ENCODE results near the gene CASP2.
A peak's percentile ranks its signal among the peaks of the same experiment; 100 is the strongest.
"Not testable (repeated sequence)": the region's sequence is repeated elsewhere in the genome, so short reads cannot be mapped to it uniquely, and the experiment has no call there.

The CASP2 gene

DNA sequence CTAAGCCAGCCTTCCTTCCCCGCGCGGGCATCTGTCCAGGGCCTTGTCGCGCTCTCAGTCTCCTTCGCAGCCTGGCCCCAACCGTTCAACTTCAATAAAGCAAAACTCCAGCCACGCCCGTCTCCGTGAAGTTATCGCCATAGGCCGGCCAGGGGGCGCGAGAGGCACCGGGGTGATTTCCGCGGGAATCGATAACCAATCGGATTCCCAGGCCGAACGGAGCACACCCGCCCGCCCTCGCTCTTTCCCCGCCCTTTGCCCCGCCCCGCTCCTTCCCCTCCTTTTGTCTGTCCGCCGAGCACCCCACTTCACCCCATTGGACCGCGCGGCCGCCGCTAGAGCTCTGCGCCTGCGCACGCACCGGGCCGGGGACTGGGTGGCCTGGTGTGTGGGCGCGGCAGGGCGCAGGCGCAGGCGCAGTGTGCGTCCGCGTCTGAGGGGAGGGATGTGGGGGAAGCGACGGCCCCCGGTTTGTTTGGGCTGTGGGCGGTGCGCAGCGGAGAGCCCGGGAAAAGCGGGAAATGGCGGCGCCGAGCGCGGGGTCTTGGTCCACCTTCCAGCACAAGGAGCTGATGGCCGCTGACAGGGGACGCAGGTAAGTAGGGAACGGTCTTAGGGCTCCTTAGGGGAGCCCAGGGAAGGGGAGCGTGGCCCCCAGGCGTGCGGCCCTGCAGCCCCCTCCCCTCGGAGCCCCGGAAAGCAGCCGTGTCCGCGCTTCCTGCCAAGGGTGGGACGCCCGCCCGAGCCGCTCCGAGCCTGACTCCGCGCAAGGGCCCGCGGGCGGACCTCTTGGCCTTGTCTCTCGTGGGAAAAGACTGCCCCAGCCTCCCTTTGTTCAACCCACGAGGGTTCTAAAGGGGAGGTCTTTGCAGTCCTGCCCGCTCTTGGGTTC is at the start of gene CASP2:
TSS of gene CASP2 (plus strand) at position 417 of the 892 bp plus-strand sequence. CDS start at position 522, 105 bp downstream.
- peak; percentile 98 for DNase-seq (ENCODE audit: low spot score)

DNA sequence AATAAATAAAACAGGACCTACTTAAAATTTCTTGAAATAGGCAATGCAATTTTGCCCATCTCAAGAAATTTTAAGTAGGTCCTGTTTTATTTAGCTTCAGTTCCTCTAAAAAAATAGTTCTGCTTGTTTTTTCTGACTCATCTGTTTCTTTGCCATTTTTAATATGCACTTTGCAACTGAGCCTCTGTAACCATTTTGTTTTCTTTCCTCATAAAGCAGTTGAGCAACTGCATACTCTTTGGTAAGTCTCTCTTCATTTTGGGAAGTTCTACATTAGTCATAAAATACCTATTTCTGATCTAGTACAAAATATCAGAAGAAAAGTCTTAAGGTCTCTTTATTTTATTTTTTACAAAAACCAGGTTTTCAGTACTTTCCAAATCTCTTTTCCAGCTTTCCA is 48.3 kb upstream of the CASP2 start:
- DNase-seq (ENCODE audit: low spot score): no peak

DNA sequence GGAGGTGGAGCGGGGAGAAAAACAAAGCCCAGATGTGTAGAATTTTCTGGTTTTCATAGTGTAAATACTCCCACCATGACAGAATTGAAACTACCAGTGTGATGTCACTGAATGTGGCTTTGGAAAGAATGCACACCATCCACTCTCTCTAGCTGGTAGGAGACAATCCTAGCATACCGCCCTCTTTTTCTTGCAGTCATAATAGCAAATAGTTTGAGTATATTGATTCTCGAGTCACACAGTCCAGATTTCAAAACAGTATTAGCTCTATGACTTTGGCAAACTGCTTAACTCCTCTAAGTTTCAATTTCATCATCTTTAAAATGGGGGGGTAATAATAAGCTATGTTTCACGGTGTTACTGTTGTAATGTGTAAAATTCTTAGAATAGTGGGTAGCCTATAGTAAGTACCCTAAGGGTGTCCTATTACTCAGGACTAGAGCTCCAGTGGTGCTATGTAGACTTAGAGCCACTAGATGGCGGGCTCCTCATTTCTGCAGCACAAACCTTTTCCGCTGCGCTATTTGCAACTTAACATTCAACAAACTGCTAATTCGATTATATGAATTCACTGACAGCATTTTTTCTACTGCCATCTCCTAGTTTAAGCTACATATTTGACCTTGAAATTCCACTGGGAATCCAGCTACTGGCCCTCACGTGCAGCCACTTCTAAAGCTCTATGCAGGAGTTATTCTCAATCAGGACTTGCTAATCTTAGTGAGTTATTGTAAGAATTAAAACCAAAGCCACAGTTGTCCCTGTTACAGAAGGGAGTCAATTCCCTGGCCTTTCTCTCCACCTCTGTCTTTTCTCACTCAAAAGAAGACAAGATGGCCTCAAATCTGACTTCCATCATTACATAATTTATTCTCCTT is 47.6 kb upstream of the CASP2 start:
- DNase-seq (ENCODE audit: low spot score): peak; percentile 13

DNA sequence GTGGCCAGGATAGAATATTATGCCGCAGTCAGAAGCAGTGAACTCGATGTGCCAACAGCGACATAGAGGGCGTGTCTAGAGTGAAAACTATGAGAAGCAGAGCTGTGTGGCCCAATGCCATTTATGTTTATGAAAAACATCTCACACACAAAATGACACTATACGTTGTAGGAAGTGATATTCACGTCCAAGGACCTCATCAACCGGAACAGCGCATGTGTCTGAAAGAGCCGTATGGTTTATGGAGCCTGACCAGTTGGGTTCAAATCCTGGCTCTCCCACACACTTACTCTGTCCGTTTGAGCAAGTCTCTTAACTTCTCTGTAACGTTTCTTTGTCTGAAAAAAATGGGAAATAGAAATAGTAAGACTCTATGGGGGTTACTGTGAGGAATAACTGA is 45.8 kb upstream of the CASP2 start:
- no peak for DNase-seq (ENCODE audit: low spot score)

DNA sequence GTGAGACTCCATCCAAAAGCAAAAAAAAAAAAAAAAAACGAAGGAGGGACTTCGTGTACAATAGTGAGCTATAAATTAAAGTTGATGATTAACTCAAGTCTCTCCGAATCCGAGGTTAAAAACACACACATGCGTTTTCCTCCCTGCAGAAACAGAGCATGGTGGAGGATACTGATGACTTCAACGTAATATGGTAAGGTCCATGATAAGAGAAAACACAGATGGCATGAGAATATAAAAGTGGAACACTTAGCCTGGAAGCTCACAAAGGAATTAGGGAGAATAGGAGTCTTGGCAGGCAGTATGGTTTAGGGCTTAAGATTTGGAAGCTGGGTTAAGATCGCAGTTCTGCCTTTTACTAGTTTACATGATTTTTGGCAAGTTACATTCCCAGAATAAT is 45.0 kb upstream of the CASP2 start:
- no peak for DNase-seq (ENCODE audit: low spot score)

DNA sequence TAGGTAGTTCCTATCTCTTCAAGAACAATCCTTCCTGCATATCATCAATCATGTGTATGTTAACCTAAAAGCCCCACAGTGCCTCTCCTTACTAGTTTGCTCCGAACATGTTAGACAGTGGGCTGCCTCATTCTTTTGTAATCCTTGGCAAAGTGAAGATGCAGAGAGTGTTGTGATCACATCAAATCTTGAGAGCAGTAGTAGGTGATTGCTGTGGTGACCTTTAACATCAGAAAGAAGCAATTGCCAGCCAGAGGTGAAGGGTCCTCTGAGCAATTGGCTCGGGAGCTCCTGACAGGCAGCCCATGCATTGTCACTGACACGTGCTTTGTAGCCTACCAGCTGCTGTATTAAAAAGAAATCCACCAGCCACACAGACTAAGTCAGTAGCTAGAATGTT is 44.5 kb upstream of the CASP2 start:
- DNase-seq (ENCODE audit: low spot score): no peak

DNA sequence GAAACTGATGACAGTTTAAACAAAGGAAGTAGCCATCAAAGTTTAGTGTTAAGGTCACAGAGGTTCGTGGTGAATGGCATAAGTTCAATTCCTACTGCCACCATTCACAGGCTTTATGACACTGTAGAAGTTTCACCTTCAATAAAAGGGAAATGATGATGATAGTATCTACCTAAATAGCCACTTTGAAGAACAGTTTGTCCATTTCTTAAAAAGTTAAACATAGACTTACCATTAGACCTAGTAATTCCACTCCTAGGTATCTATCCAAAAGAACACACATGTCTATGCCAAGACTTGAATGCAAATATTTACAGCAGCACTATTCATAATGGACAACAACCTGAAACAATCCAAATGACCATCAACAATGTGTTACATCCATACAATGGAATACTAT is 43.8 kb upstream of the CASP2 start:
- no peak for DNase-seq (ENCODE audit: low spot score)

DNA sequence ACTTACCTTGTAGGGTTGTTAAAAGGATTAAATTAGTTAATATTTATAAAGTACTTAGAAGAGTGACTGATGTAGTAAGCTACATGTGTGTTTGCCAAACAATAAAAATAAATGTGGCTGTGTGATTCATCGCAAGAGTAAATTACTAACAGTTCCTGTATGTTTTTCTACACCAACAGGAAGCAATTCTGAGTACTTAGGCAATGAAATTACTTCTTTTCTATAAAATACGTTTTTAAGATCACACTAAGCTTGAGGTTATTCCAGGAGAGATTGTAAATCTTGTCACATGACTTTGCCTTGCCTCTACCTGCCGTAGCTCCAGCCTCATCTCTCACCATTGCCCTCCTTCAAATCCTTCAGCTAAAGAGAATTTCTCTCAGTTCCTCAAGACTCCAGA is 43.0 kb upstream of the CASP2 start:
- DNase-seq (ENCODE audit: low spot score): no peak

DNA sequence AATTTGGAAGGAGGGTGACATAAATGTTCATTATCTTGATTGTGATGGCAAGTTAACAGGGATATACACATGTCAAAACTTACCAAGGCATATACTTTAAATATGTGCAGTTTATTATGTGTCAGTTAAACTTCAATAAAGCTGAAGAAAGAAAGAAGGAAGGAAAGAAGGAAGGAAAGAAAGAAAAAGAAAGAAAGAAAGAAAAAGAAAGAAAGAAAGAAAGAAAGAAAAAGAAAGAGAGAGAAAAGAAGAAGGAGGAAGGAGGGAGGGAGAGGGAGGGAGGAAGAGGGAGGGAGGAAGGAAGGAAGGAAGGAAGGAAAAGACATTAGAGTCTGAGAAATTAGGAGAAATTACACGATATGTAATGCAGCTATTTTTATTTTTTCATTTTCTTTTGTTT is 40.8 kb upstream of the CASP2 start:
- DNase-seq (ENCODE audit: low spot score): no peak

DNA sequence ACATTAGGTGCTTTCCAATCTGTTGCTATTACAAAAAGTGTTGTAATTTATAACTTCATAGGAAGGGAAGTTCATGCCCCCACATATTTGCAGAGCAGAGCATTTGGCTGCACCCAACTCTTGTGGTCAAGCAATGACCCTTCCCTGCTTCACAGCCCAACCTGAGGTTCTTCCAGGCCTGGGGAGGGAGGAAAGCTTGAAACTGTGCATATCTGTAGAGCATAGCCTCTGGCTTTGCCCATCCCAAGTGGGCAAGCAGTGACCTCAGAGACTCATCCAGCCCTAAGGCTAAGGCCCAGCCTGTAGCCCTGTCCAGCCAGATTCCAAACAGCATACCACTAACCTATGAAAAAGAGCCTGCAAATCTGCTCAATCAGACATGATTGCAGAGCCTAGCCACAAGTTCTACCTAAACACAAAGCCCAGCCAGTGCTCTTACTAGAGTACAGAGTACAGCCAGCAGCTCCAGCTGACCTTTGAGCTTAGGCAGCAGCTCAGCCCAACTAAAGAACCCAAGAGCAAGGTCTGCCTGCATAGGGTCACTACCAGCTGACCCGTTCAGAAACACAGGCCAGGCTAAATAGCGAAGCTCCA is 39.3 kb upstream of the CASP2 start:
- DNase-seq (ENCODE audit: low spot score): peak; percentile 46

DNA sequence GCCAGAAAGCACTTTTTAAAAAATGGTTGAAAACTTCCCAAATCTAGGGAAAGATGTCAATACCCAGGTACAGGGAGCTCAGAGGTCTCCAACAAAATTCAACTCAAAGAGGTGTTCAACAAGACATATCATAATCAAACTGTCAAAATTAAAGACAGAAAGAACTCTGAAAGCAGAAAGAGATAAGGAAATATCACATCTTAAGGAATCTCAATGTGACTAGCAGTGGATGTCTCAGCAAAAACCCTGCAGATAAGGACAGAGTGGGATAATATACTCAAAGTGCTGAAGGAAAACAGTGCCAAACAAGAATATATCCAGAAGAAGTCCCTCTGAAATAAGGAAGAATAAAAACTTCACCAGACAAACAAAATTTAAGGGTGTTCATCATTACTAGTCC is 38.0 kb upstream of the CASP2 start:
- DNase-seq (ENCODE audit: low spot score): no peak

DNA sequence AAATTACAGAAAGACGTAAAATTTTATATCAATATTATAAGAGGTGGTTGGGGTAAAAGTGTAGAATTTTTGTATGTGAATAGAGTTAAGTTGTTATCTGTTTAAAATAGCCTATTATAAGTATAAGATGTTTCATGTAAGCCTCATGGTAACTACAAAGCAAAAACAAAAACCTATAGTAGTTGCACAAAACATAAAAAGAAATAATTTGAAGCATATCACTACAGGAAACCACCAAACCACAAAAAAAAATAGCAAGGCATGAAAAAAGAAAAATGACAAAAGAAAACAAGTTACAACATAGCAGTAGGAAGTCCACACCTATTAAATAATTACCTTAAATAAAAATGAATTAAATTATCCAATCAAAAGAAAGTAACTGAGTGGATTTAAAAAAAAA is 37.3 kb upstream of the CASP2 start:
- DNase-seq (ENCODE audit: low spot score): no peak

DNA sequence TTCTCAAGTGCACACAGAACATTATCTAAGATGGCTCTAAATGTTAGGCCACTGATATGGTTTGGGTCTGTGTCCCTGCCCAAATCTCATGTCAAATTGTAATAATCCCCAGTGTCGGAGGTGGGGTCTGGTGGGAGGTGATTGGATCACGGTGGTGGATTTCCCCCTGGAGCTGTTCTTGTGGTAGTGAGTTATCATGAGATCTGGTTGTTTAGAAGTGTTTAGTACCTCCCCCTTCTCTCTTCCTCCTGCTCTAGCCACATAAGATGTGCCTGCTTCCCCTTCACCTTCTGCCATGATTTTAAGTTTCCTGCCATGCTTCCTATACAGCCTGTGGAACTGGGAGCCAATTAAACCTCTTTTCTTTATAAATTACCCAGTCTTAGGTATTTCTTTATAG is 36.1 kb upstream of the CASP2 start:
- DNase-seq (ENCODE audit: low spot score): no peak

DNA sequence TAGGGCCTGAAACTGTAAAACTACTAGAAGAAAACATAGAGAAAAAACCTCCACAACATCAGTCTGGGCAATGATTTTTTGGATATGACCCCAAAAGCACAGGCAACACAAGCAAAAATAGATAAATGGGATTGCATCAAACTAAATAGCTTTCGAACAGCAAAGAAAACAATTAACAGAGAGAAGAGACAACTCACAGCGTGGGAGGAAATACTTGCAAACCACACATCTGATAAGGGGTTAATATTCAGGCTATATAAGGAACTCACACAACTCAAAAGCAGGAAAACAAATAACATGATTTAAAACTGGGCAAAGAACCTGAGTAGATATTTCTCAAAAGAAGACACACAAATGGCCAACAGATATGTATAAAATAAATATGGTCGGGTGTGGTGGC is 32.6 kb upstream of the CASP2 start:
- DNase-seq (ENCODE audit: low spot score): no peak

DNA sequence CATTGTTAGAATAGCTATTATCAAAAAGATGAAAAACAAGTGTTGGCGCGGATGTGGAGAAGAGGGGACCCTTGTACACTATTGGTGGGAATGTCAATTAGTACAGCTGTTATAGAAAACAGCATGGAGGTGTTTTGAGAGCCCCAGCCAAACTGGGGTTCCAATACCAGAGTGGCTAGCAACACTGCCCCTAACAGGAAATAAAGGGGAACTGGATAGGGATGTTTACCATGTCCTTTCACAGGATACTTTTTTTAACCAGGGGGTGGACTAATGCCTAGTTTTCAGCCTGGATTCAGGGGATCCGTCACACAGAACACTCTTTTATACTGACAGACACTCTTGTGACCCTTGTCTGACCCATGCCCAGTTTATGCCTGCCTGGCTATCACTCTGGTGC is 31.8 kb upstream of the CASP2 start:
- no peak for DNase-seq (ENCODE audit: low spot score)

DNA sequence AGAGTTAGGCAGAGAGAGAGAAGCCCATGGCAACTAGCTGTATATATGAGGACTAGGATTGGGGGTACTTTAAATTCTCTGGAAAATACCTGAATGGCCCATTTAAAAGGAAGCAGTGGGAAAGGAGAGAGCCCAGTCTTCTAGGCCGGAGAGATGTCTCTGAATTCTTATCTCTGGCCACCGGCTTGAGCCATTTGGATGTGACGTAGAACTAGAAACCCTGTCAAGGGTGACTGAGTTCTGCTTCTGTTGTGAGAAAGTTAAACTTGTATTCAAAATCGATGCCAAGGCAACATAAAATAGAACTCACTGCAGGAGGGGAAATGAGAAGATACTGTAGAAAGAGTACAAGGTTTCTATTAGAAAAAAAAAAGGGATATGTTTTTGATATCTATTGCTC is 31.2 kb upstream of the CASP2 start:
- DNase-seq (ENCODE audit: low spot score): no peak

DNA sequence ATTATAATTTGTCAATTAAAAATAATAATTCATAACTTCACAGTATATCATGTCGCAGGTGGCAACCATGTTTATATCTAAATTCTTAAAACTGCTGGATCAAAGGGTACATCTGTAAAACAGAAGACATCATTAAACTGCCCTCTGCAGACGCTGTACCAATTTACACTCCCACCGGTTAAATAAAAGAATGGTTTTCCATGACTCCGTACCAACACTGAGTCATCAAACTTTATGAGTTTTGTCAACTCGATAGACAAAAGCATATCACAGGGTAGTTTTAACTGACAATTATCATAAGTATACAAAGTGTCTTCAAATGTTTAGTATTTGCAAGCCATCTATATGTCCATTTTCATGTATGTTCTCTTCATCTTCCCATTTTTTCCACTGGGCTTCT is 30.6 kb upstream of the CASP2 start:
- DNase-seq (ENCODE audit: low spot score): no peak

DNA sequence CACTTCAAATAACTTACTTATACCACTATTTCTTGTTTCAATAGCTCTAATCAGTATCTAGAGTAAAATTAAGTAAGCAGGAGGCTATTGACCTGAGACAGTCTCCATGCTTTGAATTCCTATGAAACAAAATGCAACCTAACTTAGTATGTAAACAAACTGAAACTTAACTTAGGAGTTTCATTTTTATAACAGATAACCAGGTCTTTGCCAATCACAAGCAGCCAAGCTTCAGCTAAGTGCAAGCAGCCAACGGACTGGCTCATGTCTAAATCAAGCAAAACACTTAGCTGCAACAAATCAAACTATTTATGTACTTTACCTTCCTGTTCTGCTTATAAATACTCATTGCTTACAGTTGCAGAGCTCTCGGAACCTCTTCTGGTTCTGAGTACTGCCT is 29.3 kb upstream of the CASP2 start:
- DNase-seq (ENCODE audit: low spot score): no peak

DNA sequence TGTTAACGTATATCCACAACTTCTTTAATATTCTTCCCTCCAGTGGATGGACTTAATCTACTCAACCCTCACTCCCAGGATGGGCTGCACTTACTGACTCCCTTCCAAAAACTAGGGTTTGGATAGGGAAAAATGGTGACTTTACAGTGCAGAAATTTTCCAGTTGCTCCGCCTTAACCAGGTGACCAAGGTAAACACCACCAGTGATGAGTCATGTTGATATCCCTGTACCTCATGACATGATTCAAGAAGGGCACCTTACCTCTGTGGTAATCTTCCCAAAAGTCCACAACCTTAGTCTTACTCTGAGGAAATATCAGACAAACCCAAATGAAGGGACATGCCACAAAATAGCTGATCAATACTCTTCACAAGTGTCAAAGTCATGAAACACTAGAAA is 28.4 kb upstream of the CASP2 start:
- no peak for DNase-seq (ENCODE audit: low spot score)

DNA sequence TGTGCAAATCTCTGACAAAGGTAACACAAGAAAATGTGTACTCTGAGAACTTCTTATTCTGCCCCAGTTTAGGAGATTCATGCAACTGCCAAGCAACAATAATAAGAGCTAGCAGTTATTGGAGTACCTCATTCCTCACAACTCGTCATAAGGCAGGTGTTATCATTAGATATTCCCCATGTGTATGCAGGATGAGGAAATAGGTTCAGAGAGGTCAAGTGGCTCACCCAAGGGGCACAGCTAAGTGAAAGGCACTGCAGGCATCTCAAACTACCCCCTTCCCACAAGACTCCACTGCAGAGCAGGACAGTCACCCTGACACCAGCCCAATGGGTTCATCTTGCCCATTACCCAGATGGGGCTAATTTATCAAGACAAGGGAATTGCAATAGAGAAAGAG is 26.2 kb upstream of the CASP2 start:
- no peak for DNase-seq (ENCODE audit: low spot score)

DNA sequence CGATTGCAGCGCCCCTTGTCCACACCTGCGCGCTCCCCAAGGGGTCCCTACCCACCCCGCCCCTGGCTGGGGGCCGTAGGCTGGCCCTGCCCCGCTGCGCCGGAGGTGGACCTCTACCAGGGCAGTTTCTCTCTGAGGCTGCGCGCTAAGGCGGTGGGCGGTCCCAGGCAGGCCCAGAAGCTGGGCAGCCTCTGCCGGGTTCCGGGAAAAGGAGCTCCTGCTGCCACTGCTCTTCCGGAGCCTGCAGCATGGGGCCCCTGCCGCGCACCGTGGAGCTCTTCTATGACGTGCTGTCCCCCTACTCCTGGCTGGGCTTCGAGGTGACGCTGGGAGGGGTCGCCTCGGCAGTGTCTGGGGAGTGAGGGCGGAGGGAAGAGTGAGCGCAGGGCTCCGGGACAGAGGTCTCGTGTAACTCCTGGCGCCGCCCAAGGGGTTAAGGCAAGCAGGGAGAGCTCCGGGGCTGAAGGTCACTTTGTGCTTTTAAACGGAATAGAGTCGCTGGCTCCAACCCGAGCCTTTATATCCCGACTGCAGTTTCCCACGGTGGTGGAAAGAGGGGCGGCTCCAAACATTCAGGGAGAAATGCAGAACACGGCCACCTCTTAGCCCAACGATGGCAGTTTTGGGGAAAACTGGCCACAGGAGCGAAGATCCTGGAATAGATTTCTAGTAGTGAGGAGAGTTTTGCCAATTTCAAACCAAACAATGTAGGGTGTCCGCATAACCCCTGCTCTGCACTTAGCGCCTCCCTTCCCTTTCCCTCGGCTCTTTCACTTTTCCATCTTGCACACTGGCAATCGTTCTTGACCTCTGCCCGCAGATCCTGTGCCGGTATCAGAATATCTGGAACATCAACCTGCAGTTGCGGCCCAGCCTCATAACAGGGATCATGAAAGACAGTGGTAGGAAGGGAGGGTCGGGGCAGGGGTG is 24.6 kb upstream of the CASP2 start, which contains the start of gene GSTK1:
TSS of gene GSTK1 (plus strand) at position 176 of the 930 bp plus-strand sequence. CDS start at position 249, 73 bp downstream.
- peak; percentile 63 for DNase-seq (ENCODE audit: low spot score)

DNA sequence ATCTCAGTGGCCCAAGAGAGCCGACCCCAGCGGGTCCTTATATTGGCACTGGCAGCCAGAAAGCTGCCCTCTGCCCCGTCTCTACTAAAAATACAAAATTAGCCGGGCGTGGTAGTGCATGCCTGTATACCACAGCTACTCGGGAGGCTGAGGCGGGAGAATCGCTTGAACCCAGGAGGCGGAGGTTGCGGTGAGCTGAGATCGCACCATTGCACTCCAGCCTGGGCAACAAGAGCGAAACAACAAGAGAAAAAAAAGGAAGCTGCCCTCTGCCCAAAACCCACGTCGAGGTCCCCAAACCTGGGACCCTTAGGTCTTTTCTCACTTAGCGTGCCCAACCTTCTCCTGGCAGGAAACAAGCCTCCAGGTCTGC is 24.0 kb upstream of the CASP2 start:
- not testable (repeated sequence) for DNase-seq (ENCODE audit: low spot score)

All from HuH-7.5 (cell line).